ENCODE data around the gene STAC. TPM values are rescaled to one million over a fixed set of nuclear protein-coding genes. Genes with fewer than 3 reads are reported as not detected.

STAC gene
- total and polyA plus RNA-seq, 8 donors = 0.29 to 7.2 (median 0.61) TPM; not detected in 4

DNA sequence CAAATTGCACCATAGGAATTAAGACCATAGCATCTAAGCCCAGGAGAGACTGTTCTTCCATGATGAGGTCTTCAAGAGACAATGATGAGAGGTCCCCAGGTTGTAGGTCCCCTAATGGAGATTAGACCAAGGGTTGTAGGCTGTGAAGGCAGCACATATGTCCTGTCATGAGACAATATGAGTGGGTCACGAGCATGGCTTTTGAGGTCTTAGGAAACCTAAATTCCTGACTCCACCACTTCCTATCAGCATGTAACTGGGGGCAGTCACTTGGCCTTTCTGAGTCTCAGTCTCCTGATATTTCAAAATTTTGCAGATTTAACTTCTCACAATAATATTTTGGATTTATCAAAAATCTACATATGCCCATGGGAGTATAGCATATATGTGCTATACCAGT lies 31.3 kb downstream of the STAC start:
- intact Hi-C loops (cut with DNase I; ENCODE audit: low total_unique reads) = no loop called here
- WGBS, 5 donors = 54 to 64% (median 55%) methylated on average over 1 of the region's 1 CpG

DNA sequence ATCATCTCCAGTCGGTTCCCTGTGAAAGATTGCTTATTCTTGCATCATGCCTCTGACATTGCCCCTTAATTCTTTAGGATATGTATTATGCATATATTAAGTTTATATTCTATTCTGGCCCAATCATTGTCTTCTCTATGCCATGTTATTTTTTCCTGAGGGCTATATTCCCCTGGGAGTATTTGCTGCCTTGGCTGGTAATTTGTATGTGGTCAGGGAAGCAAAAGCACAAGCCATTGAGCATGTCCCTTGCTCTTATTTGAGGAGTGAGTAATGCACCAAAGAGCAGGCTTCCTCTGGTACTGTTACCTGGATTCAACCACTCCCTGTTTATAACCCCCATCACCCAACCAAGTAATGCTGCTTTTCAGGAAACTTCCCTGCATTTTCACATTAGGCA lies 36.3 kb downstream of the STAC start:
- no peak for DNase-seq
- Histone ChIP-seq H3K9me3 (peaks cover 0 to 20% (median 11%) of the 10 kb centered on the region in 4 donors), H3K27me3 (no peaks in the 10 kb centered on the region), H3K4me3 (no peak overlapping the region), H3K27ac (no peak overlapping the region), H3K36me3 (no peaks in the 10 kb centered on the region), H3K4me1 (no peaks in the 10 kb centered on the region)
- WGBS, 5 donors = 10 to 98% (median 93%) methylated on average over 1 of the region's 1 CpG
- TF ChIP-seq, protein P1, sequence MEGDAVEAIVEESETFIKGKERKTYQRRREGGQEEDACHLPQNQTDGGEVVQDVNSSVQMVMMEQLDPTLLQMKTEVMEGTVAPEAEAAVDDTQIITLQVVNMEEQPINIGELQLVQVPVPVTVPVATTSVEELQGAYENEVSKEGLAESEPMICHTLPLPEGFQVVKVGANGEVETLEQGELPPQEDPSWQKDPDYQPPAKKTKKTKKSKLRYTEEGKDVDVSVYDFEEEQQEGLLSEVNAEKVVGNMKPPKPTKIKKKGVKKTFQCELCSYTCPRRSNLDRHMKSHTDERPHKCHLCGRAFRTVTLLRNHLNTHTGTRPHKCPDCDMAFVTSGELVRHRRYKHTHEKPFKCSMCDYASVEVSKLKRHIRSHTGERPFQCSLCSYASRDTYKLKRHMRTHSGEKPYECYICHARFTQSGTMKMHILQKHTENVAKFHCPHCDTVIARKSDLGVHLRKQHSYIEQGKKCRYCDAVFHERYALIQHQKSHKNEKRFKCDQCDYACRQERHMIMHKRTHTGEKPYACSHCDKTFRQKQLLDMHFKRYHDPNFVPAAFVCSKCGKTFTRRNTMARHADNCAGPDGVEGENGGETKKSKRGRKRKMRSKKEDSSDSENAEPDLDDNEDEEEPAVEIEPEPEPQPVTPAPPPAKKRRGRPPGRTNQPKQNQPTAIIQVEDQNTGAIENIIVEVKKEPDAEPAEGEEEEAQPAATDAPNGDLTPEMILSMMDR (IDR thresholded peaks at IDR 0.05) = no peak
- TF ChIP-seq POLR2A (IDR thresholded peaks at IDR 0.05) (no peak), EP300 (IDR thresholded peaks at IDR 0.05) (no peak), POLR2AphosphoS5 (IDR thresholded peaks at IDR 0.05) (no peak)
- intact Hi-C loops (cut with DNase I; ENCODE audit: low total_unique reads) = no loop called here

More for the DNA sequence above, 31.3 kb downstream of the STAC start:
- H3K27me3 ChIP-seq = no peaks in the 10 kb centered on the region
- H3K27ac ChIP-seq = no peak overlapping the region
- no peak for DNase-seq
- TF ChIP-seq POLR2A (IDR thresholded peaks at IDR 0.05) = no peak
- no peak for TF ChIP-seq EP300 (IDR thresholded peaks at IDR 0.05)
- no peak for TF ChIP-seq POLR2AphosphoS5 (IDR thresholded peaks at IDR 0.05)
- TF ChIP-seq, protein P1 (IDR thresholded peaks at IDR 0.05) = no peak
- peaks cover 0 to 16% (median 11%) of the 10 kb centered on the region in 4 donors for H3K9me3 ChIP-seq
- H3K4me3 ChIP-seq = no peak overlapping the region
- no peaks in the 10 kb centered on the region for H3K4me1 ChIP-seq
- no peaks in the 10 kb centered on the region for H3K36me3 ChIP-seq

DNA sequence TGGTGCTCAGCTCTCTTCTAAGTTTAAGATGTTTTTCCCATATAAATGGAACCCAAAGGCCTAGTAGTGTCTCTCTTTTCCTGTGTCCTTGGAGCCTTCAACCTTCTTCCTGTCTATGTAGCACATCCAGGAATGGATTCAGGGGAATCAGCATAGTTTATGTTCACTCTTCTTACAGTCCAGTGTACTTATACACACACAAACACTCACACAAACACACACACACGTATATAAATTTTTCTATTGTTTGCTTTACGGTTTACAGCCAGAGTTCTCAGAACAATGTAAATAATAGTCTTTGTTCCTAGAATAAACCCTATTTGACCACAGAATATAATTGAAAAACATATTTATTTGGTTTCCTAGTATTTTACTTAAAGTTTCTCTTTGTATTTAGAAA lies 36.9 kb downstream of the STAC start:
- DNase-seq = no peak
- peaks cover 0 to 20% (median 11%) of the 10 kb centered on the region in 4 donors for H3K9me3 ChIP-seq
- no peak overlapping the region for H3K27ac ChIP-seq
- intact Hi-C loops (cut with DNase I; ENCODE audit: low total_unique reads) = no loop called here
- no peaks in the 10 kb centered on the region for H3K36me3 ChIP-seq
- 55 to 69% (median 56%) methylated on average over 2 of the region's 2 CpGs for WGBS, 5 donors
- H3K27me3 ChIP-seq = no peaks in the 10 kb centered on the region
- H3K4me1 ChIP-seq = no peaks in the 10 kb centered on the region
- TF ChIP-seq POLR2AphosphoS5 (IDR thresholded peaks at IDR 0.05) (no peak), POLR2A (IDR thresholded peaks at IDR 0.05) (no peak), EP300 (IDR thresholded peaks at IDR 0.05) (no peak)
- TF ChIP-seq, protein P1 (IDR thresholded peaks at IDR 0.05) = no peak
- H3K4me3 ChIP-seq = no peak overlapping the region

DNA sequence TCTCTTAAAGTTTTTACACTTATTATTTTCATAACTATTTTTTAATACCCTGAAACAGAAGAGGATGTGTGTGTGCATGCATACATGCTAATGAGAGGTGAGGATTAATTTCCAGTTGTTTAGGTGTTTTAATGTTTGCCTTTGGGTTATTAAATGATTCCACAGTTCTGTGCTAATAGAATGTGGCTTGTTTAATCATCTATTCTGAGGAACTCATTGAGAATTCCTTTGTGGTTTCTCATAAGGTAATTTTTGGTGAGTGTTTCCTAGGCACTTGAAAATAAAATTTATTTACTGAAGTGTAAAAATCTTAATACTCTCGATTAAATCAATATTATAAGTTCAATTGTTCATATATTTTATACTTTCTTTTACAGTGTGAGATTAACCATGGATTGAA lies 38.0 kb downstream of the STAC start:
- 73 to 89% (median 76%) methylated on average over 1 of the region's 1 CpG for WGBS, 5 donors
- no peaks in the 10 kb centered on the region for H3K36me3 ChIP-seq
- H3K4me1 ChIP-seq = no peaks in the 10 kb centered on the region
- H3K4me3 ChIP-seq = no peak overlapping the region
- intact Hi-C loops (cut with DNase I; ENCODE audit: low total_unique reads) = no loop called here
- TF ChIP-seq POLR2A (IDR thresholded peaks at IDR 0.05) = no peak
- no peak for TF ChIP-seq POLR2AphosphoS5 (IDR thresholded peaks at IDR 0.05)
- TF ChIP-seq, protein P1 (IDR thresholded peaks at IDR 0.05) = no peak
- no peak for TF ChIP-seq EP300 (IDR thresholded peaks at IDR 0.05)
- DNase-seq = no peak
- no peaks in the 10 kb centered on the region for H3K27me3 ChIP-seq
- H3K27ac ChIP-seq = no peak overlapping the region
- H3K9me3 ChIP-seq = peaks cover 0 to 20% (median 11%) of the 10 kb centered on the region in 4 donors

Data from stomach (tissue), 9 donors.